Stimulated activated naive CD4-positive, alpha-beta T cell (primary cell): ENCODE data around the gene ARHGEF19.

Experiments used
- DNase-seq, 6 experiments: peaks; one replicate each; lab custom pipeline; 2025; lab: John Stamatoyannopoulos, UW

ARHGEF19 gene

GRCh38 chr1:16149146-16149545, 63.3 kb downstream of the ARHGEF19 start:
- DNase-seq: no peak

GRCh38 chr1:16148329-16149092, 63.9 kb downstream of the ARHGEF19 start:
- DNase-seq: no peak
